ENCODE measurements around the gene DDAH1. TPM values are rescaled to one million over a fixed set of nuclear protein-coding genes. Genes with fewer than 3 reads are reported as not detected.

The DDAH1 gene
- total RNA-seq, 1 donor from 2014 or later, result 10.8 TPM

DNA sequence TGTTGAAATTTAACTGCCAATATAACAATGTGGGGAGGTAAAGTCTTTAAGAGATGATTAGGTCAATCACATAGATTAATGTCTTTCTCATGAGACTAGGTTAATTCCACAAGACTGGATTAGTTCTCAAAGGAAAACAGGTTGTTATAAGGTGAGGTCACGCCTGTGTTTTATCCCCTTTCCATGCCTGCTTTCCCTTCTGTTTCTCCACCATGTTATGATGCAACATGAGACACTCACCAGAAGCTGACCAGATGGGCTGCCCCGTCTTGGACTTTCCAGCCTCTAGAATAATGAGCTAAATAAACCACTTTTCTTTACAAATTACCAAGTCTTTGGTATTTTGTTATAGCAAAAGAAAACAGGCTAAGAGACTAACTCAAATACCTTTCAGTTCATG lies 70.8 kb downstream of the DDAH1 start:
- TF ChIP-seq, protein P1, sequence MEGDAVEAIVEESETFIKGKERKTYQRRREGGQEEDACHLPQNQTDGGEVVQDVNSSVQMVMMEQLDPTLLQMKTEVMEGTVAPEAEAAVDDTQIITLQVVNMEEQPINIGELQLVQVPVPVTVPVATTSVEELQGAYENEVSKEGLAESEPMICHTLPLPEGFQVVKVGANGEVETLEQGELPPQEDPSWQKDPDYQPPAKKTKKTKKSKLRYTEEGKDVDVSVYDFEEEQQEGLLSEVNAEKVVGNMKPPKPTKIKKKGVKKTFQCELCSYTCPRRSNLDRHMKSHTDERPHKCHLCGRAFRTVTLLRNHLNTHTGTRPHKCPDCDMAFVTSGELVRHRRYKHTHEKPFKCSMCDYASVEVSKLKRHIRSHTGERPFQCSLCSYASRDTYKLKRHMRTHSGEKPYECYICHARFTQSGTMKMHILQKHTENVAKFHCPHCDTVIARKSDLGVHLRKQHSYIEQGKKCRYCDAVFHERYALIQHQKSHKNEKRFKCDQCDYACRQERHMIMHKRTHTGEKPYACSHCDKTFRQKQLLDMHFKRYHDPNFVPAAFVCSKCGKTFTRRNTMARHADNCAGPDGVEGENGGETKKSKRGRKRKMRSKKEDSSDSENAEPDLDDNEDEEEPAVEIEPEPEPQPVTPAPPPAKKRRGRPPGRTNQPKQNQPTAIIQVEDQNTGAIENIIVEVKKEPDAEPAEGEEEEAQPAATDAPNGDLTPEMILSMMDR (IDR thresholded peaks at IDR 0.05; ENCODE audit: unreplicated experiment), result no peak
- Mint-ChIP-seq H3K27ac (ENCODE audit: unreplicated experiment) (no peak overlapping the region), H3K4me1 (ENCODE audit: unreplicated experiment) (no peaks in the 10 kb centered on the region), H3K9me3 (ENCODE audit: unreplicated experiment) (no peaks in the 10 kb centered on the region), H3K36me3 (ENCODE audit: low read depth, unreplicated experiment) (no peaks in the 10 kb centered on the region), H3K27me3 (ENCODE audit: unreplicated experiment) (no peaks in the 10 kb centered on the region), H3K4me3 (ENCODE audit: unreplicated experiment) (no peak overlapping the region)
- no peak for DNase-seq (ENCODE audit: low spot score)

DNA sequence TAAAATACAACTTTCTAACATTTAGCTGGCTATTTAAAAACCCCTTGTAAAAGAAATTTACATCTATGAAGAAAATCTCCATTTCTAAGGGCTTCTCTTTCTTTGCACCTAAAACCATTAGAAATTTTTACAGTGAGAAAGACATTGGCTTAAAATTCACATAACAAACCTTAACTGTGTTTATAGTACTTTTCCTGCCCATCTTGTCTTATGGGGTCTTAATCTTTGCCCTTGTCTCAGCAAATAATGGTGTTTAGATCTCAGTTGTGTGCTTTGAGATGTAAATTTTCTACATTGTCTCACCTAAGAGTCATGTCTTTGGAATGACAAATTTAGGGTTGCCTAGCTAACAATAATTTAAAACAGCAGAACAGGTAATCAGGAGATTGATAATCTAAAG lies 71.5 kb downstream of the DDAH1 start:
- no peak for DNase-seq (ENCODE audit: low spot score)
- no peak overlapping the region for H3K4me3 Mint-ChIP-seq (ENCODE audit: unreplicated experiment)
- no peaks in the 10 kb centered on the region for H3K36me3 Mint-ChIP-seq (ENCODE audit: low read depth, unreplicated experiment)
- TF ChIP-seq, protein P1 (IDR thresholded peaks at IDR 0.05; ENCODE audit: unreplicated experiment), result no peak
- H3K27me3 Mint-ChIP-seq (ENCODE audit: unreplicated experiment), result no peaks in the 10 kb centered on the region
- H3K9me3 Mint-ChIP-seq (ENCODE audit: unreplicated experiment), result no peaks in the 10 kb centered on the region
- H3K27ac Mint-ChIP-seq (ENCODE audit: unreplicated experiment), result no peak overlapping the region
- H3K4me1 Mint-ChIP-seq (ENCODE audit: unreplicated experiment), result no peaks in the 10 kb centered on the region

DNA sequence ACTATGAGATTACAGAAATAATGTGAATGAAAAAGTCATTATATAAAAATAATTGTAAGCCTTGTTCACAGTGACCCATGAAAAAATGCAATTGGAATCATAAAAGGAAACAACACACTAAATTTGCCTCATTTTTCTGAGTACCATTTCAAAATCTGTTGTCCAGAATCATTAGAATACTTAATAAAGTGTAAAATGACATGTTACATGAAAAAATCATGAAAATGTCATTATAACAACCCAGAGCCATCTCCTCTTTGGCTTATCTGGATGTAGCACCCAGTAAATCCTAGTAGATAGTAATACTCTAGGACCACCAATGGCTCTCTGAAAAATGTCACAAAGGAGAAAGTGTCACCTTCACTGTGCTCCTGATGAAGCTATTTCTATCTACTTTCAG lies 76.5 kb downstream of the DDAH1 start:
- peaks cover 6% of the 10 kb centered on the region for H3K36me3 Mint-ChIP-seq (ENCODE audit: low read depth, unreplicated experiment)
- H3K4me1 Mint-ChIP-seq (ENCODE audit: unreplicated experiment), result no peaks in the 10 kb centered on the region
- peaks cover 2% of the 10 kb centered on the region for H3K27me3 Mint-ChIP-seq (ENCODE audit: unreplicated experiment)
- no peaks in the 10 kb centered on the region for H3K9me3 Mint-ChIP-seq (ENCODE audit: unreplicated experiment)
- no peak for DNase-seq (ENCODE audit: low spot score)
- TF ChIP-seq, protein P1 (IDR thresholded peaks at IDR 0.05; ENCODE audit: unreplicated experiment), result no peak
- no peak overlapping the region for H3K4me3 Mint-ChIP-seq (ENCODE audit: unreplicated experiment)
- no peak overlapping the region for H3K27ac Mint-ChIP-seq (ENCODE audit: unreplicated experiment)

GRCh38 chr1:85387781-85388180 lies 77.2 kb downstream of the DDAH1 start:
- Mint-ChIP-seq H3K4me1 (ENCODE audit: unreplicated experiment) (no peaks in the 10 kb centered on the region), H3K36me3 (ENCODE audit: low read depth, unreplicated experiment) (peaks cover 6% of the 10 kb centered on the region), H3K27me3 (ENCODE audit: unreplicated experiment) (peaks cover 2% of the 10 kb centered on the region), H3K4me3 (ENCODE audit: unreplicated experiment) (no peak overlapping the region), H3K27ac (ENCODE audit: unreplicated experiment) (no peak overlapping the region), H3K9me3 (ENCODE audit: unreplicated experiment) (no peaks in the 10 kb centered on the region)
- TF ChIP-seq, protein P1 (IDR thresholded peaks at IDR 0.05; ENCODE audit: unreplicated experiment), result no peak
- DNase-seq (ENCODE audit: low spot score), result no peak

DNA sequence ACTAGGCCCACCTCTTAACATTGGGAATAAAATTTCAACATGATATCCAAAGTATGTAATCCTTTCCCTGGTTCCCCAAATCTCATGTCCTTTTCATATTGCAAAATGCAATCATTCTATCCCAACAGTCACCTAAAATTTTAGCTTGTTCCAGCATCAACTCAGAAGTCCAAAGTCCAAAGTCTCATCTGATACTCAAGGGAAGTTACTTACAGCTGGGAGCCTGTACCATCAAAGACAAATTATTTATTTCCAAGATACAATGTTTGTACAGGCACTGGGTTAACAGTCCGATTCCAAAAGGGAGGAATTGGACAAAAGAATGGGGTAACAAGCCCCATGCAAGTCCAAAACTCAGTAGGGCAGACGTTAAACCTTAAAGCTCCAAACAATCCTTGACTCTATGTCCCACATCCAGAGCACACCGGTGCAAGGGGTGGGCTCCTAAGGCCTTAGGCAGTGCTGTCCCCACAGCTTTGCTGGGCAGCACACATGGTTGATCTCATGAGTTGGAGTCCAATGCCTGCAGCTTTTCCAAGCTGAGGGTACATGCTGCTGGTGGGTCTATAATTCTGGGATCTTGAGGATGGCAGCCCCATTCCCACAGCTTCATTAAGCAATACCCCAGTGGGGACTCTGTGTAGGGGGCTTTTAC lies 78.8 kb downstream of the DDAH1 start:
- H3K27me3 Mint-ChIP-seq (ENCODE audit: unreplicated experiment), result peaks cover 2% of the 10 kb centered on the region
- DNase-seq (ENCODE audit: low spot score), result no peak
- H3K4me3 Mint-ChIP-seq (ENCODE audit: unreplicated experiment), result no peak overlapping the region
- peaks cover 6% of the 10 kb centered on the region for H3K36me3 Mint-ChIP-seq (ENCODE audit: low read depth, unreplicated experiment)
- no peak overlapping the region for H3K27ac Mint-ChIP-seq (ENCODE audit: unreplicated experiment)
- H3K4me1 Mint-ChIP-seq (ENCODE audit: unreplicated experiment), result no peaks in the 10 kb centered on the region
- TF ChIP-seq, protein P1 (IDR thresholded peaks at IDR 0.05; ENCODE audit: unreplicated experiment), result no peak
- no peaks in the 10 kb centered on the region for H3K9me3 Mint-ChIP-seq (ENCODE audit: unreplicated experiment)
